Fibroblast of mammary gland (primary cell): ENCODE results near the gene GTF2A2.
"Not testable (repeated sequence)": the region's sequence is repeated elsewhere in the genome, so short reads cannot be mapped to it uniquely, and the experiment has no call there.

Experiments
- DNase-seq: peaks from one replicate; pipeline ENCODE4 v3.0.0-alpha.2; 2010; ENCODE audit warnings: low read depth
- H3K4me3 ChIP-seq: 2 replicates; pipeline ENCODE4 v1.5.1; 2011; ENCODE audit warnings: low read depth, mild to moderate bottlenecking, low read length, moderate library complexity; ENCODE audit not compliant: control insufficient read depth
- TF ChIP-seq, protein P1 (sequence below): conservative IDR thresholded peaks from 2 replicates; pipeline ENCODE4 v1.5.1; 2011; ENCODE audit warnings: low read depth, low read length, inconsistent platforms; ENCODE audit not compliant: control insufficient read depth, insufficient read depth

Gene GTF2A2, protein sequence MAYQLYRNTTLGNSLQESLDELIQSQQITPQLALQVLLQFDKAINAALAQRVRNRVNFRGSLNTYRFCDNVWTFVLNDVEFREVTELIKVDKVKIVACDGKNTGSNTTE

DNA sequence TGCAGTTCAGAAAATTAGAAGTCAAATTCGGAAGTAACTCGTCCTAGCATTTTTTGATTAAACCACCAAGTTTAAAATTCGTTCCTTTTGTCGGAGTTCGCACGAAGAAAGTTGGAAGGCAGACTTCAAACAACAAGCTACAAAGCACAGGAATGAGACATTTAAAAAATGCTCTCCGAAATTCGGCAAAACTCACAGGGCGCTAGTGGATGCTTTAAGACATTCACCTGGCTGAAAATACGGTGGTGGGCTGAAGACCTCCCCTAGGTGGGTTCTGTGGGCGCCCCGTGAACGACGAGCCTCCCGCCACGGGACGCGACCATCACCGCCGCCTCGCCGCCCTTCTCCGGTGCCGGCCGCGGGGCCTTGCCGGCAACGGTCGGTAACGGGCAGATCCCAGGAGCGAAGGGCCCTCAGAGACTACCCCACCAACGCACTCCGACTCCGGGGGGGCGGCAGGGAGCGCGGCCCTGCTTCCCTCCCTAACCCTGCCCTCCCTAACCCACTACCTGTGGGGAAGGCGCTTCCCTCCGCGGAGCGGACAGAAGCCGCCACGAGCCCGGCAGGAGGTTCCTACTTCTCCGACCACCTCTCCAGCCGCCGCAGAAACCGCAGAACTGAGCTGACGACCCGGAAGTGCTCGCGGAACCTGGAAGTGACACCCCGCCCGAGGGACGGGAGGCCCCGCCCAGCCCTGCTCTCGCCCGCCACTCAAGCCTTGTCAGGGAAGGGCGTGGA lies at the start of gene GTF2A2:
Gene GTF2A2 (minus strand): TSS at position 619 of the 738 bp plus-strand sequence. CDS start 5,238 bp downstream, outside the sequence.
- TF ChIP-seq, protein P1, sequence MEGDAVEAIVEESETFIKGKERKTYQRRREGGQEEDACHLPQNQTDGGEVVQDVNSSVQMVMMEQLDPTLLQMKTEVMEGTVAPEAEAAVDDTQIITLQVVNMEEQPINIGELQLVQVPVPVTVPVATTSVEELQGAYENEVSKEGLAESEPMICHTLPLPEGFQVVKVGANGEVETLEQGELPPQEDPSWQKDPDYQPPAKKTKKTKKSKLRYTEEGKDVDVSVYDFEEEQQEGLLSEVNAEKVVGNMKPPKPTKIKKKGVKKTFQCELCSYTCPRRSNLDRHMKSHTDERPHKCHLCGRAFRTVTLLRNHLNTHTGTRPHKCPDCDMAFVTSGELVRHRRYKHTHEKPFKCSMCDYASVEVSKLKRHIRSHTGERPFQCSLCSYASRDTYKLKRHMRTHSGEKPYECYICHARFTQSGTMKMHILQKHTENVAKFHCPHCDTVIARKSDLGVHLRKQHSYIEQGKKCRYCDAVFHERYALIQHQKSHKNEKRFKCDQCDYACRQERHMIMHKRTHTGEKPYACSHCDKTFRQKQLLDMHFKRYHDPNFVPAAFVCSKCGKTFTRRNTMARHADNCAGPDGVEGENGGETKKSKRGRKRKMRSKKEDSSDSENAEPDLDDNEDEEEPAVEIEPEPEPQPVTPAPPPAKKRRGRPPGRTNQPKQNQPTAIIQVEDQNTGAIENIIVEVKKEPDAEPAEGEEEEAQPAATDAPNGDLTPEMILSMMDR, result no peak
- DNase-seq, result peak; percentile 90

DNA sequence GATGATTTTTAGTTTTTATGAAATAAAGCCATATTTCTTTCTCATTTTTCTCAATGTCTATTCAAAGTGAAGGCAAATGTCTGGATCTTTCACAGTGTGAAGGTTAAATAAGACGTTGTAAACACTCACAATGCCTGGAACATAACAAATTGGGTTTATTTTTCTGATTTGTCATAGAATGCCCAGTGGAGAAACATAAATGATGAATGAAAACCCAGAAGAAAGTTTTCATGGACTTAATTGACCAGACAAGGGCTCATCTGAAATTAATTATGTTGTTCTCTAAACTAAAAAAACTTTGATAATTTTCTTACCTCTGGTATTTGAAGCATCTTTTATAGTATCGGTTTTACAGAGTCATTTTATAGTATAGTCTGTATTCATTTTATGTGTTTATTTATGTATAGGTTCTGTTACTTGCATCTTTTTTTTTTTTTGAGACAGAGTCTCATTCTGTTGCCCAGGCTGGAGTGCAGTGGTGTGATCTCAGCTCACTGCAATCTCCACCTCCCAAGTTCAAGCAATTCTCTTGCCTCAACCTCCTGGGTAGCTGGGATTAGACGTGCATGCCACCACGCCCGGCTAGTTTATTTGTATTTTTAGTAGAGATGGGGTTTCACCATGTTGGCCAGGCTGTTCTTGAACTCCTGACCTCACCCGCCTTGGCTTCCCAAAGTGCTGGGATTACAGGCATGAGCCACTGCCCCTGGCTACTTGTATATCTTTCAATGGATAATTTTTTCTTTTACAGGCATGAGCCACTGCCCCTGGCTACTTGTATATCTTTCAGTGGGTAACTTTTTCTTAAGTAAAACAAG lies 46.9 kb upstream of the GTF2A2 start:
- no peak overlapping the region for H3K4me3 ChIP-seq
- no peak for DNase-seq
- TF ChIP-seq, protein P1, result no peak

More for the DNA sequence above, at the start of gene GTF2A2:
- peak within 1 kb of the TSS; percentile 86 for H3K4me3 ChIP-seq

DNA sequence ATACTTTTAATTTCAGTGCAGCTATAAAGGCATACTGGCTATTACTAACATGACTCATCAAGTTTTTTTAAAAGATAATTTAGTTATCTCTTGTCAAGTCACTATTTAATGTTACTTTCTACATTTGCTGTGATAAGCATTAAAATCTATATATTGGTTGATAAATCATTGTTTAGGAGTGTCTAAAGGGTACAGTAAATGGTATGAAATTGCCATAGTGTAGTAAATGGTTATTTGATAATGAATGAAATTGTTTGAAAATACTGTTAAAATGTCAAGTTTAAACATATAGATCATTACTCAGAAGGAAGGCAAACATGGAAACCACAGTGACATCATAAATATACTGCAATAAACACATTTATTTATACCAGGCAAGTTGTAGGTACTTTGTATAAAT lies 45.0 kb upstream of the GTF2A2 start:
- no peak overlapping the region for H3K4me3 ChIP-seq
- no peak for DNase-seq
- TF ChIP-seq, protein P1, result no peak

DNA sequence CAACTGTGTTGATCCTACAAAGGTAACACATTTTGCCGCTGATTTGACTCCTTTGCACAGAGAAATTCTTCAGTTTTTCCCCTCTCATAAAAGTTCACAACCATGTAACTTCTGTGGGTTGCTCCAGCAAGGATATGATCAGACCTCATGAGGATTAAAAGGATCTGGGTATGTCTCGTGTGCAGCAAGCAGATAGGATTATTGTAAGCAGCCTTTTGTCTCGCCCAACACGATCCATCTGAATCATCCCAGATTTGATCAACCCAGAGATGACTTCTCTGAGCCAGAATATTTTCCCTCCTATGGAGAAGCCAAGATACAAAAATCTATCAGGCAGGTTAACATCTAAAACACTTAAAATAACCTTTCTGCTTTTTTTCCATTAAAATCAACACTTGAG lies 44.6 kb upstream of the GTF2A2 start:
- no peak for DNase-seq
- TF ChIP-seq, protein P1, result no peak
- H3K4me3 ChIP-seq, result no peak overlapping the region

DNA sequence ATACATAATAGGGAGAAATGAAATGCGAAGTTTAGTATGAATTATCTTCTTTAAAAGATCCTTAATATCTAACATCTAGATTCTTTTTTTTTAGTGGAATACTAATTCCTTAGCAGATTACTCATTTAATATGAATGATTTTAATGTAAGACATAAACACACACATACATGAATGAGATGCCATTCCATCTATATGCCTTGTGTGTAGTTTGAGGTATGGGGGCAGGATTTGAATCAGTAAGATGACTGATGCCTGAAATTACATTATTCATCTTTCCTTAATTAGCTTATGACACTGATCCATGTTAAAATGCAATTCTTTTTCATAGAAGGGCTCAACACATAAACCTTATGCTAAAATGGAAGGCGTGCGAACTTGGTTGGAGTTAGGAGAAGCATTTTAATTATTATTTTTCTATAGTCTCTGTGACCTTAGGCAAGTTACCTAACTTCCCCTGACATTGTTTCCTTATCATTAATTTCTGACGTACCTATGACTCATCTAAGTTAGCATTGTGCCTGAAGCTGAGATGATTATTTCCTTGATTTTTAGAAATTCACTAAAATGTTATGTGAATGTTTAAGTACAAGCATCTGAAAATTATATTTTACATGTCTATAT lies 42.6 kb upstream of the GTF2A2 start:
- TF ChIP-seq, protein P1, result no peak
- DNase-seq, result peak; percentile 41
- H3K4me3 ChIP-seq, result no peak overlapping the region

DNA sequence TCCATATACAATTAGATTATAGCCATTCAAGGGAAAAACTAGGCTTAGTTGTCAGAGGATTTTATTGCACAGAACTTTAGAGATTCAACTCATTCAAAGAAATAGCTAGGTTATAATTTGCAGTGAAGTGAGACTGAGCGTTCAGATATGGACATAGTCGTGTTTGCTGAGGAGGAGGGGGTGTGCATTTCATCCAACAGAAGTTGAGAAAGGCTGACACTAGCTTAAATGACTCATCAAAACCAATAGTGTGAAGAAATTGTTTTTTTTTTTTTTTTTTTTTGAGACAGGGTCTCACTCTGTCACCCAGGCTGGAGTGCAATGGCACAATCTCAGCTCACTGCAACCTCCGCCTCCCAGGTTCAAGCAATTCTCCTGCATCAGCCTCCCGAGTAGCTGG lies 40.8 kb upstream of the GTF2A2 start:
- H3K4me3 ChIP-seq, DNase-seq: not testable (repeated sequence)
